OCI-LY3 (cell line): ENCODE measurements around the gene FAM184B.

Experiments used
- EZH2phosphoT487 ChIP-seq: fragments of 200-600 bp; shearing (Covaris generic); IDR thresholded peaks from 2 replicates; pipeline ENCODE4 v1.6.1; 2018; ENCODE audit warnings: antibody characterized with exemption, mixed run types, low read depth
- TF ChIP-seq, protein P1 (sequence below): fragments of 200-600, 300-600 bp; sonication (generic); IDR thresholded peaks from 2 replicates; pipeline ENCODE4 v1.5.1; 2014; ENCODE audit warnings: antibody characterized with exemption, low read length, low read depth

DNA sequence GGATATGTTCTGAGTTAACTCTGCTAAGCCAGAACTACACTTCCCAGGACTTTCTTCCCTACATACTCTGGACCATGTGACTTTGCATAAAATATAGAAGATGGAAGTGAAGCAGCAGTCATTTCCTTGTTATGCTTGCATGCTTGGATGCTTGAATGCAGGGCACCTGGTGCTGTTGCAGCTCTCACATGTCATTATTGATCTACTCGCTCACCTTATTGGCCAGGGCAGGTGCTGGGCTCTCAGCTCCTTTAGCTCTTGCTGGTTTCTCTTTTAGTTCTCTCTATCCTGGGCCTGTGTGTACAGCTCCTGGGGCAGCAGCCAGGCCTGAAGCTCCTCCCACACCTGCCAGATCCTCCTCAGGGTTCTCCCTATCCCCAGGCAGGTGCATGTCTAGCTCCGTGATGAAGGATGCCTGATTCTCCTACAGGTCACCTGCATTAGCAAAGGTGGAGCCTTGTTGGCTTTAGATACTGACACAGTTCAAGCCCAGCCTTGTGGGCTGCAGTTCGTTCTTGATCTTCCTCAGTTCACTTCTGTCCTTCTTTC, 113.7 kb downstream of the FAM184B start:
- TF ChIP-seq, protein P1, sequence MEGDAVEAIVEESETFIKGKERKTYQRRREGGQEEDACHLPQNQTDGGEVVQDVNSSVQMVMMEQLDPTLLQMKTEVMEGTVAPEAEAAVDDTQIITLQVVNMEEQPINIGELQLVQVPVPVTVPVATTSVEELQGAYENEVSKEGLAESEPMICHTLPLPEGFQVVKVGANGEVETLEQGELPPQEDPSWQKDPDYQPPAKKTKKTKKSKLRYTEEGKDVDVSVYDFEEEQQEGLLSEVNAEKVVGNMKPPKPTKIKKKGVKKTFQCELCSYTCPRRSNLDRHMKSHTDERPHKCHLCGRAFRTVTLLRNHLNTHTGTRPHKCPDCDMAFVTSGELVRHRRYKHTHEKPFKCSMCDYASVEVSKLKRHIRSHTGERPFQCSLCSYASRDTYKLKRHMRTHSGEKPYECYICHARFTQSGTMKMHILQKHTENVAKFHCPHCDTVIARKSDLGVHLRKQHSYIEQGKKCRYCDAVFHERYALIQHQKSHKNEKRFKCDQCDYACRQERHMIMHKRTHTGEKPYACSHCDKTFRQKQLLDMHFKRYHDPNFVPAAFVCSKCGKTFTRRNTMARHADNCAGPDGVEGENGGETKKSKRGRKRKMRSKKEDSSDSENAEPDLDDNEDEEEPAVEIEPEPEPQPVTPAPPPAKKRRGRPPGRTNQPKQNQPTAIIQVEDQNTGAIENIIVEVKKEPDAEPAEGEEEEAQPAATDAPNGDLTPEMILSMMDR, result no peak
- no peak for TF ChIP-seq EZH2phosphoT487
